Spleen (tissue), 11 donors: Measurements from ENCODE around the gene SRD5A1. TPM values are rescaled to one million over a fixed set of nuclear protein-coding genes. Genes with fewer than 3 reads are reported as not detected.

Experiments
- DNase-seq: peaks from one replicate; pipeline ENCODE4 v3.0.0-alpha.2; 2020
- H3K27ac ChIP-seq, 8 donors: fragments of 200-600 bp; sonication (generic) in 7 of 8; 1 replicate in 4 of 8; 2 replicates in 4 of 8; pipeline versions ENCODE4 v1.5.0 to v1.8.0; 2016 to 2021; ENCODE audit warnings: inconsistent platforms in 4 of 8, mild to moderate bottlenecking in 4 of 8, moderate library complexity in 1 of 8
- H3K27me3 ChIP-seq, 7 donors: fragments of 200-600 bp; sonication (generic) in 6 of 7; replicated peaks in 1 of 7; 1 replicate in 4 of 7; 2 replicates in 3 of 7; pipeline versions ENCODE4 v1.5.0 to v1.8.0; 2016 to 2021; ENCODE audit warnings: inconsistent platforms in 3 of 7, mild to moderate bottlenecking in 1 of 7
- H3K36me3 ChIP-seq, 6 donors: fragments of 200-600 bp; sonication (generic) in 5 of 6; 1 replicate in 4 of 6; 2 replicates in 2 of 6; pipeline versions ENCODE4 v1.5.0 to v1.8.0; 2016 to 2021; ENCODE audit warnings: inconsistent platforms in 2 of 6
- H3K4me1 ChIP-seq, 6 donors: fragments of 200-600 bp; sonication (generic) in 5 of 6; 1 replicate in 3 of 6; 2 replicates in 3 of 6; pipeline versions ENCODE4 v1.5.0 to v1.8.0; 2016 to 2021; ENCODE audit warnings: inconsistent platforms in 3 of 6
- H3K4me3 ChIP-seq, 8 donors: fragments of 200-600 bp; sonication (generic) in 7 of 8; 1 replicate in 4 of 8; 2 replicates in 4 of 8; pipeline versions ENCODE4 v1.5.0 to v1.8.0; 2016 to 2021; ENCODE audit warnings: inconsistent platforms in 4 of 8, mild to moderate bottlenecking in 4 of 8, moderate library complexity in 2 of 8
- H3K9me3 ChIP-seq, 8 donors: fragments of 200-600 bp; sonication (generic) in 7 of 8; 1 replicate in 4 of 8; 2 replicates in 4 of 8; pipeline versions ENCODE4 v1.5.0 to v1.8.0; 2016 to 2021; ENCODE audit warnings: inconsistent platforms in 4 of 8
- POLR2A ChIP-seq, 3 donors: fragments of 450-650 bp; IDR thresholded peaks; one replicate each; pipeline ENCODE4 v1.5.1; 2017; ENCODE audit warnings: antibody characterized with exemption in 3 of 3, mild to moderate bottlenecking in 1 of 3
- POLR2AphosphoS5 ChIP-seq, 3 donors: sonication (generic); formaldehyde crosslinking; IDR thresholded peaks; one replicate each; pipeline ENCODE4 v1.5.1; 2017; ENCODE audit warnings: antibody characterized with exemption in 3 of 3
- WGBS, 5 donors: extraction: QIAGEN DNeasy Blood & Tissue Kit in 3 of 5; methylation state at CpG; one replicate each; pipeline versions ENCODE4 v1.1.5 to v1.1.7; 2013 to 2018; 5-methylcytosine and 5-hydroxymethylcytosine counted together
- intact Hi-C: fragments of 100-400 bp; cut with DNase I; formaldehyde crosslinking; loops from one replicate; pipeline ENCODE4 v1.15.0; 2023; ENCODE audit warnings: low total_unique reads
- polyA plus RNA-seq, 3 donors: library from polyadenylated mRNA; stranded (reverse); fragments of 200-250 nt; gene quantifications; one replicate each; pipeline ENCODE4 v1.2.1, GENCODE V29; 2013
- total RNA-seq, 7 donors: library from RNA; depleted of rRNA in 3 of 7; stranded (reverse); fragments of >200 nt in 3 of 7; fragmentation: NEBNext Ultra II Directional in 4 of 7; extraction: Animal tissue kit (Norgen Biotek cat#: 25700) in 4 of 7; gene quantifications; one replicate each; pipeline versions ENCODE4 v1.1.0 to v1.2.1, GENCODE V29; 2016 to 2021
- TF ChIP-seq, protein P1 (sequence below), 11 experiments: fragments of 200-600 bp in 7 of 11; fragments of 450-650 bp in 4 of 11; sonication (generic) in 4 of 11; IDR thresholded peaks in 8 of 11; conservative IDR thresholded peaks in 3 of 11; 1 replicate in 7 of 11; 2 replicates in 4 of 11; pipeline versions ENCODE4 v1.4.0 to v1.8.0; 2016 to 2021; ENCODE audit warnings: antibody characterized with exemption in 11 of 11, inconsistent platforms in 4 of 11, mild to moderate bottlenecking in 1 of 11
- donor health status: healthy with polysubstance abuse.
- donor health status: DM: no; HTN: no; CAD: no; lungs with moderate emphysema.
- donor health status: DM: no; HTN: no; CAD: no.
- donor health status: Bipolar disorder and iron deficiency.
- donor health status: healthy.
- donor health status: DM: no; HTN: no; CAD: no.
- donor health status: DM: yes; HTN: yes; CAD: no.

The SRD5A1 gene
- total and polyA plus RNA-seq, 10 donors = 2.5 to 9.3 (median 5.7) TPM

DNA sequence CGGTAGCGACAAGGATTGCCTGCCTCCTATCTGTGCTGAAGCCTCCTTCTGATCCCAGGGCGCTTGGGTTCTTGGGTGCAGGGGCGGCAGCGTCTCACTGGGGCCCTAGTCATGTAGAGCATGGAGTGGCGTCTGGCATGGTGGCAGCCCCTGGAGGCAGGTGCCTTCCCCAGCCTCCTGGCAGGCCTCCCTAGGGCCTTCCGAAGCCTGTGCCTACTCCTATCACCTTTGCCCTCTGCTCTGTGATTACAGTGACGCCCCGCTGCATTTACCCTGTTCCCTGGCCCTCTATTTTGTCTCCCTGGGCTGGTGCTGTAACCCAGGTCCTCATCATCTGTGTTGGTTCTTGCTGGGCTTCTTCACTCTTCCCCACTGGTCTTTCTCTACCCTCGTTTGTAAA, 3.8 kb downstream of the SRD5A1 start:
- no peak for DNase-seq
- Histone ChIP-seq H3K27ac (no peak overlapping the region), H3K4me1 (peaks cover 1 to 57% (median 16%) of the 10 kb centered on the region in 6 donors), H3K9me3 (no peaks in the 10 kb centered on the region), H3K4me3 (no peak overlapping the region), H3K27me3 (no peaks in the 10 kb centered on the region), H3K36me3 (no peaks in the 10 kb centered on the region)
- WGBS, 5 donors = 84 to 97% (median 94%) methylated on average over 4 to 10 of the region's 10 CpGs
- TF ChIP-seq, protein P1, sequence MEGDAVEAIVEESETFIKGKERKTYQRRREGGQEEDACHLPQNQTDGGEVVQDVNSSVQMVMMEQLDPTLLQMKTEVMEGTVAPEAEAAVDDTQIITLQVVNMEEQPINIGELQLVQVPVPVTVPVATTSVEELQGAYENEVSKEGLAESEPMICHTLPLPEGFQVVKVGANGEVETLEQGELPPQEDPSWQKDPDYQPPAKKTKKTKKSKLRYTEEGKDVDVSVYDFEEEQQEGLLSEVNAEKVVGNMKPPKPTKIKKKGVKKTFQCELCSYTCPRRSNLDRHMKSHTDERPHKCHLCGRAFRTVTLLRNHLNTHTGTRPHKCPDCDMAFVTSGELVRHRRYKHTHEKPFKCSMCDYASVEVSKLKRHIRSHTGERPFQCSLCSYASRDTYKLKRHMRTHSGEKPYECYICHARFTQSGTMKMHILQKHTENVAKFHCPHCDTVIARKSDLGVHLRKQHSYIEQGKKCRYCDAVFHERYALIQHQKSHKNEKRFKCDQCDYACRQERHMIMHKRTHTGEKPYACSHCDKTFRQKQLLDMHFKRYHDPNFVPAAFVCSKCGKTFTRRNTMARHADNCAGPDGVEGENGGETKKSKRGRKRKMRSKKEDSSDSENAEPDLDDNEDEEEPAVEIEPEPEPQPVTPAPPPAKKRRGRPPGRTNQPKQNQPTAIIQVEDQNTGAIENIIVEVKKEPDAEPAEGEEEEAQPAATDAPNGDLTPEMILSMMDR (IDR thresholded peaks at IDR 0.05 in 8 of 11, conservative IDR thresholded peaks at IDR 0.05 in 3 of 11) = no peak
- TF ChIP-seq POLR2AphosphoS5 (IDR thresholded peaks at IDR 0.05) = no peak
- no peak for TF ChIP-seq POLR2A (IDR thresholded peaks at IDR 0.05)
- intact Hi-C loops = no loop called here

DNA sequence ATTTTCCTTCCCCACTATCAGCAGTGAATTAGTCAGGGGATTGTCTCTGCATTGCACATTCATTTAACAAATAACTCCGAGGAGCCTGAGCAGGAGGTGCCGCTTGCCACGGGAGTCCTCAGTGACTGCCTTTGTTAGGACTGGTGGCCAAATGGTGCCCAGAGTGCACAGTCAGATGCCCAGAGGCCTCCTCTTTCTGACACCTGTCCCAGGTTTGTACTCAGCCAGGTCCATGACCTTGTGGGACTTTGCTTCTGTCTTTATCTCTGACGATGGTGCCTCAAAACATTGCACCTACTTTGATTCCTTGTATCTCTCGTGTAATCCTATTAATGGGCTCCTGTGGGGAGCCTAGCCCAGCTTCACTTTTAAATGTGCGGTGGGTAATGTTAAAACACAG, 4.3 kb downstream of the SRD5A1 start:
- TF ChIP-seq POLR2A (IDR thresholded peaks at IDR 0.05) (no peak), POLR2AphosphoS5 (IDR thresholded peaks at IDR 0.05) (no peak)
- TF ChIP-seq, protein P1 (IDR thresholded peaks at IDR 0.05 in 8 of 11, conservative IDR thresholded peaks at IDR 0.05 in 3 of 11) = no peak
- H3K9me3 ChIP-seq = no peaks in the 10 kb centered on the region
- H3K27me3 ChIP-seq = no peaks in the 10 kb centered on the region
- WGBS, 5 donors = 93 to 96% (median 95%) methylated on average over 6 of the region's 6 CpGs
- no peaks in the 10 kb centered on the region for H3K36me3 ChIP-seq
- H3K27ac ChIP-seq = no peak overlapping the region
- peaks cover 0 to 52% (median 11%) of the 10 kb centered on the region in 6 donors for H3K4me1 ChIP-seq
- intact Hi-C loops = no loop called here
- DNase-seq = no peak
- H3K4me3 ChIP-seq = no peak overlapping the region

DNA sequence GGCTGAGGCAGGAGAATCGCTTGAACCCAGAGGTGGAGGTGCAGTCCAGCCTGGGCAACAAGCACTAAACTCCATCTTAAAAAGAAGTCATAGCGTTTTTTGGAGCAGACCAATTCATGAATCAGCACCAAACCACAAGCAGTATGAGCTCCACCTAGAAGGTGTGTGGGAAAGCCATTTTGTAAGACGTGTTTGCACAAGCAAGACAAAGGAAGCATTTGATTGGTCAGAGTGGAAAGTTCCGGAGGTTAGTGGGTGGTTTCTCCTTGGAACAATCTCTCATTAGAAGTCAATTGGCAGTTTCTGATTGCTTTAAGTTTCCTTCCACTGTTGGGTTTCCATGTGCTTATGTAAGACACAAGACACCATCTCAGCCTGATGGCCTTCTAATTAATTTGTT, 5.0 kb downstream of the SRD5A1 start:
- TF ChIP-seq POLR2AphosphoS5 (IDR thresholded peaks at IDR 0.05) (no peak), POLR2A (IDR thresholded peaks at IDR 0.05) (no peak)
- TF ChIP-seq, protein P1 (IDR thresholded peaks at IDR 0.05 in 8 of 11, conservative IDR thresholded peaks at IDR 0.05 in 3 of 11) = no peak
- DNase-seq = no peak
- no peak overlapping the region for H3K4me3 ChIP-seq
- 60 to 86% (median 70%) methylated on average over 4 of the region's 4 CpGs for WGBS, 5 donors
- no peaks in the 10 kb centered on the region for H3K9me3 ChIP-seq
- H3K4me1 ChIP-seq = peaks cover 0 to 52% (median 11%) of the 10 kb centered on the region in 6 donors
- no peaks in the 10 kb centered on the region for H3K27me3 ChIP-seq
- no peaks in the 10 kb centered on the region for H3K36me3 ChIP-seq
- intact Hi-C loops = no loop called here
- no peak overlapping the region for H3K27ac ChIP-seq

DNA sequence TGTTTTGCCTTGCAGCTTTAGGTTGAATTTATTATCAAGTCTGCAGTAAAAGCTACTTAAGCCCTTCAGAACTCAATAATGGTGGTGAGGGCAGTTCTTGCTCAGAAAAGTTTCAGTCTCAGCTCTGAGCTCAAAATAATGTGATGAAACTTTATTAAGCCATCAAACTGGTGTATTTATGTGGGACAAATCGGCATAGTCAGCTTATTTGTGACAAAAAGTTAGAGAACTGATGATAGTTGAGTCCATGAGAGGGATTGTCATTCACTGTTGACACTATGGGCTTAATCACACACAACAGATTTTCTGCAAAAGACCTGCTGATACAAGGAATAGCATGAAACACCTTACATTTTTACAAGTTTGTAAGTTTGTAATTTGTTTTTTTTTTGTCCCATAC, 9.4 kb downstream of the SRD5A1 start:
- intact Hi-C loops = no loop called here
- H3K9me3 ChIP-seq = no peaks in the 10 kb centered on the region
- no peak for TF ChIP-seq POLR2A (IDR thresholded peaks at IDR 0.05)
- TF ChIP-seq POLR2AphosphoS5 (IDR thresholded peaks at IDR 0.05) = no peak
- TF ChIP-seq, protein P1 (IDR thresholded peaks at IDR 0.05 in 8 of 11, conservative IDR thresholded peaks at IDR 0.05 in 3 of 11) = no peak
- no peak overlapping the region for H3K4me3 ChIP-seq
- no peak overlapping the region for H3K27ac ChIP-seq
- H3K27me3 ChIP-seq = no peaks in the 10 kb centered on the region
- peaks cover 0 to 13% (median 0%) of the 10 kb centered on the region in 6 donors for H3K36me3 ChIP-seq
- WGBS, 5 donors = 78 to 92% (median 88%) methylated on average over 1 of the region's 1 CpG
- H3K4me1 ChIP-seq = peaks cover 0 to 15% (median 0%) of the 10 kb centered on the region in 6 donors
- DNase-seq = no peak
